Mucosa of descending colon (tissue), 3 donors: ENCODE results near the gene SLC38A10. TPM values are rescaled to one million over a fixed set of nuclear protein-coding genes. Genes with fewer than 3 reads are reported as not detected.

Experiments
- ATAC-seq: fragments of 200-7000 bp; cut with Tn5 transposase; one replicate; pipeline ENCODE4 v1.9.1; 2020; ENCODE audit warnings: mild to moderate bottlenecking, moderate library complexity
- DNase-seq, 3 donors: peaks; one replicate each; pipeline ENCODE4 v3.0.0-alpha.2; 2020
- H3K36me3 ChIP-seq: fragments of 200-600 bp; one replicate; pipeline ENCODE4 v1.8.0; 2021; ENCODE audit warnings: low read depth, mild to moderate bottlenecking
- H3K4me1 ChIP-seq: fragments of 200-600 bp; one replicate; pipeline ENCODE4 v1.8.0; 2021; ENCODE audit warnings: low read depth, mild to moderate bottlenecking
- H3K4me3 ChIP-seq: fragments of 200-600 bp; one replicate; pipeline ENCODE4 v1.8.0; 2021; ENCODE audit warnings: mild to moderate bottlenecking
- H3K9me3 ChIP-seq: fragments of 200-600 bp; one replicate; pipeline ENCODE4 v1.8.0; 2021; ENCODE audit warnings: mild to moderate bottlenecking
- CTCF ChIP-seq: fragments of 200-600 bp; IDR thresholded peaks from one replicate; pipeline ENCODE4 v1.8.0; 2022; ENCODE audit warnings: antibody characterized with exemption, mild to moderate bottlenecking
- intact Hi-C, 2 donors: fragments of 100-400 bp; cut with DNase I in 1 of 2; cut with micrococcal nuclease in 1 of 2; formaldehyde crosslinking; loops; one replicate each; pipeline versions ENCODE4 v1.11.0 to v1.11.1; 2022; cut with DNase I, micrococcal nuclease
- total RNA-seq, 3 donors: library from RNA; stranded (reverse); fragmentation: NEBNext Ultra II Directional in 2 of 3; extraction: Animal tissue kit (Norgen Biotek cat#: 25700) in 2 of 3; gene quantifications; one replicate each; pipeline versions ENCODE4 v1.2.1 to v1.2.4, GENCODE V29; 2021 to 2023
- donor health status: DM: no; HTN: no; CAD: no; lungs with moderate emphysema.
- donor health status: DM: no; HTN: no; CAD: no.
- donor health status: DM: no; HTN: yes; CAD: no.

SLC38A10 gene
- total RNA-seq, 3 donors from 2014 or later: 77.0 to 95.3 (median 94.0) TPM

- H3K4me1 ChIP-seq: peaks cover 46% of the 10 kb centered on the region
- H3K9me3 ChIP-seq: no peaks in the 10 kb centered on the region
- H3K36me3 ChIP-seq: no peaks in the 10 kb centered on the region
- peak; percentile 17 for ATAC-seq
- intact Hi-C loops: no loop called here
- DNase-seq: peak; percentile 61 to 68 (median 65)
- no peak for TF ChIP-seq CTCF
- H3K4me3 ChIP-seq: no peak overlapping the region
These were observed 44.6 kb upstream of the SLC38A10 start for GRCh38 chr17:81339534-81340296.

GRCh38 chr17:81339191-81339533 lies 44.1 kb upstream of the SLC38A10 start:
- Histone ChIP-seq H3K4me1 (peaks cover 46% of the 10 kb centered on the region), H3K4me3 (no peak overlapping the region), H3K36me3 (no peaks in the 10 kb centered on the region), H3K9me3 (no peaks in the 10 kb centered on the region)
- intact Hi-C loops: no loop called here
- no peak for TF ChIP-seq CTCF
- DNase-seq (peak in 1 of 3 donors; percentile 60), ATAC-seq (peak; percentile 5)

DNA sequence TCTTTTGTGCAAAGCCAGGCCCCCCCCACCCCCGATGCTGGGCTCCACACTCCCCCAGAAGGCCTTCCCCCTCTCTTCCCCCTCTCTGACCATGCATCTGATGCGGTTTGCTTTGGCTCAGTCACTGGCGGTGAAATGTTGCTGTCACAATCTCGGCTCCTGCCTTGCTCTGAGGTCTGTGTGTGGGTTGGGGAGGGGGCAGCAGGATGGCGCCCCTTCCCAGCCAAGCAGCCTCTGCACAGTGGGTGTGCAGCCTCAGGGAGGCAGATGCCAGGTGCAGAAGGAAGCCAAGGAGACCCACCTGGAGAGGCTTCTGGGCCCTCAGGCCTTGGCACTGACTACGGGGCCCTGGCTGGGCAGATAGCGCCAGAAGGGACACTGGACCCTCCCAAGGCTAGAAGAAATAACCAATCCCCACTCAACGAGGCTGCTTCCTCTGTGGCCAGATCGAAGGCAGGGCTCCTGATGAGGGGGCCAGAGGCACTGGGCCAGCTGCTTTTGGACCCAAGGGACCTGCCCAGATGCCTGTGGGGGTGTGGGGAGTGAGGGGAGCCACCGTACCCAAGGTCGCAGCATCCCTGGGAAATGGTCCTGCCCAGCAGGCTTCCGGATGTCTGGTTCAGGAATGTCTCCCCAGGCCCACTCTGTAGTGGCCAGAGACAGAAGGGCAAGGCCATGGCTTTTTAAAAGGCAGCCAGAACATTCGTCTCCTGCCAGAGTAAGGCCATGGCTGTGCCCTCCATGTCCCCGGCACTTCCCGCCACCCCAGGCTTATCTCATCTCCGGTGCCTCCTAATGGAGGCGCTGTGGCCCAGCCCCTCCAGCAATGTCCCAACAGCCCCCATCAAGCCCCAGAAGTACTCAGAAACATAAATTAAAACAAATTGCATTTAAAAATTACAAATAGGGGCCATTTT lies 43.4 kb upstream of the SLC38A10 start:
- Histone ChIP-seq H3K36me3 (no peaks in the 10 kb centered on the region), H3K9me3 (no peaks in the 10 kb centered on the region), H3K4me1 (peaks cover 46% of the 10 kb centered on the region), H3K4me3 (no peak overlapping the region)
- TF ChIP-seq CTCF: no peak
- no peak for ATAC-seq
- DNase-seq: peak in 2 of 3 donors; percentile 46 to 49
- intact Hi-C loops: no loop called here

GRCh38 chr17:81337476-81337879 lies 42.4 kb upstream of the SLC38A10 start:
- ATAC-seq (peak; percentile 35), DNase-seq (peak; percentile 74 to 79 (median 77))
- H3K4me1 ChIP-seq: peaks cover 46% of the 10 kb centered on the region
- intact Hi-C loops: no loop called here
- no peak for TF ChIP-seq CTCF
- H3K36me3 ChIP-seq: no peaks in the 10 kb centered on the region
- H3K9me3 ChIP-seq: no peaks in the 10 kb centered on the region
- no peak overlapping the region for H3K4me3 ChIP-seq

DNA sequence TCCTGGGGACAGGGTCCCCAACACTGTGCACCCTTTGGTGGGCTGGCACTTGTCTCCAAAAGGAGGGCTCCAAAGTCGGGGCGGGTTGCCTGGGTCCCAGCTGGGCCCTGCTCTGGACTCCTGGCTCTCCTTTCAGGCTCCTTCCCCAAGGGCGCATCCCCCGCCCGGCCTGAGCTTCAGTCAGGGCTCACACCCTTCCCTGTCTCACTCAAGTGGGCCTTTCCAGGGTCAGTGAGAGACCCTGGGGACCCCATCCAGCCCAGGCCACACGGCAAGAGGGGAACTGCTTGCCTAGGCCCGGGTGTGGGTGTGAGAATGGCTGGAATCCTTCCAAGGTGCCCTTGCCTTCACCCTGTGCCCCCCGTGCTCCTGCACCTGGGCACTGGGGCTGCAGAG lies 41.8 kb upstream of the SLC38A10 start:
- peak in 2 of 3 donors; percentile 51 to 52 for DNase-seq
- Histone ChIP-seq H3K36me3 (no peaks in the 10 kb centered on the region), H3K4me3 (no peak overlapping the region), H3K4me1 (peaks cover 46% of the 10 kb centered on the region), H3K9me3 (no peaks in the 10 kb centered on the region)
- no peak for ATAC-seq
- intact Hi-C loops: no loop called here
- TF ChIP-seq CTCF: no peak
